GM23338 (cell line): ENCODE data around the gene PRKAR1B.

Experiments
- CREB1 ChIP-seq: fragments of 250-450 bp; sonication (Bioruptor Pico); IDR thresholded peaks from 2 replicates; pipeline ENCODE4 v1.5.0; 2020; ENCODE audit warnings: low read depth, mild to moderate bottlenecking, moderate library complexity
- CTCF ChIP-seq, 2 experiments: fragments of 200-600 bp in 1 of 2; sonication (generic) in 1 of 2; conservative IDR thresholded peaks; 2 replicates each; pipeline versions ENCODE4 v1.5.1 to v1.6.1; 2016 to 2017; ENCODE audit warnings: antibody characterized with exemption in 2 of 2, low read depth in 2 of 2, mild to moderate bottlenecking in 2 of 2, moderate library complexity in 1 of 2
- ETS1 ChIP-seq: IDR thresholded peaks from 2 replicates; pipeline ENCODE4 v1.6.1; 2016; ENCODE audit warnings: antibody characterized with exemption
- EZH2 ChIP-seq: fragments of 200-600 bp; sonication (generic); IDR thresholded peaks from one replicate; pipeline ENCODE4 v1.8.0; 2017; ENCODE audit warnings: antibody characterized with exemption, mild to moderate bottlenecking, low read depth; ENCODE audit not compliant: unreplicated experiment
- EZH2phosphoT487 ChIP-seq: fragments of 200-600 bp; sonication (generic); IDR thresholded peaks from one replicate; pipeline ENCODE4 v1.8.1; 2018; ENCODE audit warnings: antibody characterized with exemption; ENCODE audit not compliant: unreplicated experiment
- JUNB ChIP-seq: IDR thresholded peaks from one replicate; pipeline ENCODE4 v1.6.1; 2016; ENCODE audit warnings: antibody characterized with exemption; ENCODE audit not compliant: unreplicated experiment
- NANOG ChIP-seq: IDR thresholded peaks from 2 replicates; pipeline ENCODE4 v1.6.1; 2016; ENCODE audit warnings: antibody characterized with exemption, borderline replicate concordance
- POLR2AphosphoS5 ChIP-seq: IDR thresholded peaks from 2 replicates; pipeline ENCODE4 v1.6.1; 2016; ENCODE audit warnings: antibody characterized with exemption, low read depth
- REST ChIP-seq: IDR thresholded peaks from one replicate; pipeline ENCODE4 v1.6.1; 2018; ENCODE audit warnings: antibody characterized with exemption; ENCODE audit not compliant: unreplicated experiment
- STAT1 ChIP-seq: IDR thresholded peaks from one replicate; pipeline ENCODE4 v1.6.1; 2016; ENCODE audit warnings: antibody characterized with exemption; ENCODE audit not compliant: unreplicated experiment

GRCh38 chr7:527723-528122 lies 199.4 kb downstream of the PRKAR1B start:
- TF ChIP-seq CTCF (conservative IDR thresholded peaks at IDR 0.05; ENCODE audit: low read depth in 2 of 2): no peak
- no peak for TF ChIP-seq EZH2
- no peak for TF ChIP-seq POLR2AphosphoS5
- TF ChIP-seq EZH2phosphoT487: no peak
- TF ChIP-seq ETS1: no peak
- no peak for TF ChIP-seq JUNB
- no peak for TF ChIP-seq CREB1 (CRISPR knock-in tag)
- no peak for TF ChIP-seq STAT1
- TF ChIP-seq REST: no peak
- TF ChIP-seq NANOG: no peak
